Fibroblast of skin of back (primary cell): Measurements from ENCODE around the gene AGA.

Experiments used
- DNase-seq: peaks from one replicate; pipeline ENCODE4 v3.0.0-alpha.2; 2013

Gene AGA

DNA sequence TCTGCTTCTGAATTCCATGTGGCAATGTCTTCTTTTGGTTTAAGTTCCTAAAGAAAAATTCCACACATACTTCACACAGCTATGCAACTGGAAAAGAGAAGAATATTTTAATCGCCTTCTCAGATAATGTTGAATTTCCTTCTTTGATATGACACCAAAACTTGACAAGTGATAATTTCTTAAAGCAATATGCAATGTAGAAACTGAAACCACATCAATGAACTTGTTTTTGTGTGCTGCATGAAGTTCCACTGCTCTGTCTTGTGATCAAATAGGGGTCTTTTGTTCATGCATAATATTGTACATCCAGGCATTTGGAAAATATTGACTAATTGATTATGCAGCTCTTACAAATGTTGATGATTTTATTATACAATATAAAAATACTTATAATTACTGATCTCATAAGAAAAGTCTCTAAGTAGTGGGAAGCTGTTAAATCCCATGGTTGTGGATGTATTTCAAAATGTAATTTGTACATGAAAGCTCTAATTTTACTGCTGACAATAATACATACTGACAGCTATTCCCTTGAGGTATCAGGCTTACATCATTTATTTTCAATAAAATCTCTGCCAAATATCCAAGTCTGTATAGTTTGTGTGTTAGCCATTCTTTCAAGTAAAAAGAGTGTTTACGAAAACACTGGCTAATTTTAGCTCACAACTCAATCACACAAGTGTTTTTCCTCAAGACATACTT lies 56.5 kb downstream of the AGA start:
- peak; percentile 37 for DNase-seq

DNA sequence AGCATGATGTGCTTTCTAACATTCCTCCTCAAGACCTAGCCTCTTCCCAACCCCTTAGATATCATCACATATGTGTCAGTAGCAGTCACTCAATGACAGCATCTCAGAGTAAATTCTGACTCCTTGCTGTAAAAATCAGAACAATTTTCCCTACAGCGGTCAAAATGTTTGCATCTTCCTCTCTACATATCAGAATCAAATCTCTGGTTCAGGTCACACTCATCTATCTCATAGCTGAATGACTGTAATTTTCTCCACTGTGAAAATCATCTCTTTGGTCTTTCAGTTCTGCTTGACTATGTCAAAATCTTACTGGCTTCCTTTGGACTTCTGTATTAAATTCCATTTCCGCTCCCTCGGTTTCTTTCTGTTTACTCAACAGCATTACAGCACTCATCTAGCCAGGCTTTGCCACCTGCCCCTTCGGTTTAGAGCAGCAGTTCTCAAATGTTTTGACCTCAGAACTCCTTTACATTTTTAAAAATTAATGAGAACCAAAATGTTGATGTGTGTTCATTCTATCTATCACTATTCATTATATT lies 57.3 kb downstream of the AGA start:
- no peak for DNase-seq

DNA sequence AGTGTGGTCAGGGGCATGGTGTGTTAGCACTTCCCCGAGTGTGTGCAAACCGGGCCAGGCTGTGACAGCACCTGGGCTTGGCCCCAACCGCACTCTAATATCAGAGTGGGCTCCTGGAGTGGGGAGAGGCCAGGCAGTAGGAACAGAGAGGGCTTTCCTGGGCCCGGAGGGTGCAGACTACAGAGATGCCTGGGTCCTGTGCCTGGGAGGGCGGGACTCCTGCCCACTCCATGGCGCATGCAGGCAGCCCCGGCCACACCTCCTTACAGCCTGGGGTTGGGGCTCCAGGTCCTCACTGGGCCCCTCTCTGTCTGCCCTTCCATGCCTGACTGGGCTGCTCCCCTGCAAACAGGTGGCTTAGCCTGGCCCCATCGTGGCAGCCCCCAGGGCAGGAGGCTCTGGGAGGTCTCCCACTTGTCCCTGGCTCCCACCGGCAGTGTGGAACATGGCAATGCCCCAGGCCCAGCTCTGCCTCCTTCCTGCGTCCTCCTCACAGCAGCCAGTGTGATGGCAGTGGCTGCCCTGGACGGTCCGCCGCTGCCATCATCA lies 60.4 kb downstream of the AGA start:
- no peak for DNase-seq
